GM18870 (cell line): Measurements from ENCODE around the gene SPPL2B.

ENCODE experiments used
- ATAC-seq: cut with Tn5 transposase; IDR thresholded peaks from one replicate; pipeline ENCODE4 v1.9.1; 2021; ENCODE audit warnings: moderate library complexity; ENCODE audit not compliant: unreplicated experiment

Gene SPPL2B

GRCh38 chr19:2353159-2353886 is 24.8 kb downstream of the SPPL2B start:
- ATAC-seq = no peak

GRCh38 chr19:2353887-2354592 is 25.6 kb downstream of the SPPL2B start:
- no peak for ATAC-seq

- ATAC-seq = no peak
Observed at GRCh38 chr19:2354670-2355069, 26.2 kb downstream of the SPPL2B start.

- ATAC-seq = no peak
Observed at GRCh38 chr19:2355168-2356035, 26.9 kb downstream of the SPPL2B start.

- no peak for ATAC-seq
Observed at GRCh38 chr19:2356036-2356646, 27.7 kb downstream of the SPPL2B start.

GRCh38 chr19:2357279-2358206 is 29.1 kb downstream of the SPPL2B start:
- no peak for ATAC-seq

GRCh38 chr19:2358548-2359173 is 30.2 kb downstream of the SPPL2B start:
- no peak for ATAC-seq

- no peak for ATAC-seq
Observed at GRCh38 chr19:2359992-2360685, 31.7 kb downstream of the SPPL2B start, which contains the start of gene TMPRSS9. TSS of gene TMPRSS9 (plus strand) at chr19:2360265. CDS start at chr19:2389786, 29,521 bp downstream.

GRCh38 chr19:2360833-2361232 is 32.3 kb downstream of the SPPL2B start:
- ATAC-seq = no peak

- ATAC-seq = no peak
Observed at GRCh38 chr19:2361246-2362045, 33.0 kb downstream of the SPPL2B start.

- no peak for ATAC-seq
Observed at GRCh38 chr19:2362046-2362969, 33.8 kb downstream of the SPPL2B start.

- ATAC-seq = no peak
Observed at GRCh38 chr19:2362970-2363300, 34.5 kb downstream of the SPPL2B start.

GRCh38 chr19:2363419-2363818 is 34.9 kb downstream of the SPPL2B start:
- no peak for ATAC-seq

- no peak for ATAC-seq
Observed at GRCh38 chr19:2365201-2365970, 36.9 kb downstream of the SPPL2B start.

GRCh38 chr19:2371656-2372055 is 43.2 kb downstream of the SPPL2B start:
- no peak for ATAC-seq

GRCh38 chr19:2372076-2372612 is 43.7 kb downstream of the SPPL2B start:
- ATAC-seq = no peak
